HG03097 (cell line): ENCODE data around the gene LAMA5.

Experiments used
- ATAC-seq: cut with Tn5 transposase; IDR thresholded peaks from one replicate; pipeline ENCODE4 v1.9.1; 2021; ENCODE audit not compliant: unreplicated experiment, low FRiP score

LAMA5 gene

GRCh38 chr20:62320581-62321354 lies 46.3 kb downstream of the LAMA5 start:
- no peak for ATAC-seq

DNA sequence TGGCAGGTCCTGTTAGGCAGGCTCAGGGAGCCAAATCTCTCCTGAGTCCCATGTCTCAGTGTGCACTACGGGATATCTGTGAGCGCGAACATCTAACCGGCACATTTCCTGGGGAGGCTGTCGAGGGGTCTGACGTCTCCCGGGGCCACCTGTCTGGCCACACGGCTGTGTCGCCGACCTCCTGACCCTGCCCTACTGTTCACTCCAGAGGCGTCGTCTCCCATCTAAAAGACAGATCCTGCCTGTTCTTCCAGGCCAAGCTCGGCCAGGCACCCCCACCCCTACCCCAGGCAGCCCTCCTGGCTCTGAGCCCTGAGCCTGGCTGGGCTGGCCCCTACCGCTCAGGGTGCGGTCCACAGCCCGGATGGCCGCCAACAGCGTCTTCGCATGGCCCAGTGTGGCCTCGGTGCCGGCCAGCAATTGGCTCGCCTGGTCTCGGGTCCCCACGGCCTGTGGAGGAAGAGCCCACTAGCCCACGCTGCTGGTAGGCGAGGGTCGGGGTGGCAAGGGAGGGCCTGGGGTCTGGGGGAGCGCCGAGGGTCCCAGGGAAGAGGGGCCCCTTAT lies 47.7 kb downstream of the LAMA5 start:
- ATAC-seq = no peak

- no peak for ATAC-seq
Measured at GRCh38 chr20:62318400-62319345, 48.4 kb downstream of the LAMA5 start.

GRCh38 chr20:62317167-62317655 lies 49.9 kb downstream of the LAMA5 start:
- no peak for ATAC-seq

GRCh38 chr20:62316331-62317166 lies 50.6 kb downstream of the LAMA5 start:
- no peak for ATAC-seq

DNA sequence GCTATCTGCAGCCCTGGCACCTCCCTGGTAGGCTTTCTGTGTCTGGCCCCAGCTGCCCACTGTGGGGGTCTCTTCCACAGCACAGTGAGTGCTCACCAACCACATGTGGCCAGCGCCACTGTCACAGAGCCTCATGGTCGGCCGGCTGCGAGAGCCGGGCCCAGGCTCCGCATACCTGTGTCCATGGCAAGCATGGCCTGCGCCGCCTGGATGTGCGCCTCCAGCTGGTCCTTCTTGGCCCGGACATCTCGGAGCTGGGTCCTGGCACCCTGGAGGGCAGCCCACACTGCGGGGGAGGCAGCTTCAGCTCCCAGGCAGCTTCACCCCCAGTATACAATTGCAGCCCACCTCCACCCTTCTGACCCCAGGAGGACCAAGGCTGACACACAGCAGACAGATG lies 51.3 kb downstream of the LAMA5 start:
- no peak for ATAC-seq

DNA sequence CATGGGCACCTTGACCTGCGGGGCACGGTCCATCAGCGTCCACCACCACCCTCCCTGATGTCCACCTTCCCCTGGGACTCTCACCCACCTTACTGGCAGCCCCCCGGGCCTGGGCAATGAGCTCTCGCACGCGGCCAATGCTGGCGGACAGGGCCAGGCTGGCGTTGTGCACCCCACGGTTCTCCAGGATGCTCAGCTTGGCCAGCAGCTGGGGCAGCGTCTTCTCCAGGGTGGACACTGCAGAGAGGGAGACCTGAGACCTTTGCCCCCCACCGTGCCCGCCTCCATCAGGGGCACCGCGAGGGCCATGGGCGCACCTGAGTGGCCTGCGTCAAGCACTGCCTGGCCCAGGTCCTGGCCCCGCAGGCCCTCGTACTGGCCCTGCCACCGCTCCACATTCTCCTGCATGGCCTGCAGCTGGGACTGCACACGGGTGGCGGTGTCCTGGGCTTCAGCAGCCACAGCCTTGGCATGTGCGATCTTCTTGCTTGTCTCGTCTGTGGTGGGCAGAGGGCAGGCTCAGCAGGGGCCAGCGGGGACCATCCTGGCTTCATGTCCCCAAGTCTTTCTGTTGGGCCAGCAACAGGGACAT lies 52.3 kb downstream of the LAMA5 start:
- no peak for ATAC-seq

DNA sequence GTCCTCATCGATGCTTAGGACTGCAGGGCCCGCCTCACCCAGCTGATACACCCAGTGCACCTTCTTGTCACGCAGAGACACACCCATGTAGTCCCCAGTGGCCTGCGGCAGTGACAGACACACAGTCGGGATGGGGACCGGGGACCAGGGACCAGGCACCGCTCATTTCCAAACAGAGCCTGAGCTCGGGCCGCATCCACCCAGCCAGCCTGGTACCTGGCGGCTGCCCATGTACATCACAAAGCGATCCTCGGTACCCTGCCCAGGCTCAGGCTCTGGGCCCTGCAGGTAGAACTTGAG lies 52.8 kb downstream of the LAMA5 start:
- no peak for ATAC-seq

- ATAC-seq = no peak
Measured at GRCh38 chr20:62313460-62314338, 53.4 kb downstream of the LAMA5 start.

- ATAC-seq = no peak
Measured at GRCh38 chr20:62313021-62313420, 54.1 kb downstream of the LAMA5 start.

GRCh38 chr20:62312662-62312977 lies 54.5 kb downstream of the LAMA5 start:
- ATAC-seq = no peak

GRCh38 chr20:62311832-62312661 lies 55.1 kb downstream of the LAMA5 start:
- no peak for ATAC-seq

- ATAC-seq = no peak
Measured at GRCh38 chr20:62311150-62311549, 56.0 kb downstream of the LAMA5 start.

- ATAC-seq = no peak
Measured at GRCh38 chr20:62310757-62311121, 56.4 kb downstream of the LAMA5 start.

DNA sequence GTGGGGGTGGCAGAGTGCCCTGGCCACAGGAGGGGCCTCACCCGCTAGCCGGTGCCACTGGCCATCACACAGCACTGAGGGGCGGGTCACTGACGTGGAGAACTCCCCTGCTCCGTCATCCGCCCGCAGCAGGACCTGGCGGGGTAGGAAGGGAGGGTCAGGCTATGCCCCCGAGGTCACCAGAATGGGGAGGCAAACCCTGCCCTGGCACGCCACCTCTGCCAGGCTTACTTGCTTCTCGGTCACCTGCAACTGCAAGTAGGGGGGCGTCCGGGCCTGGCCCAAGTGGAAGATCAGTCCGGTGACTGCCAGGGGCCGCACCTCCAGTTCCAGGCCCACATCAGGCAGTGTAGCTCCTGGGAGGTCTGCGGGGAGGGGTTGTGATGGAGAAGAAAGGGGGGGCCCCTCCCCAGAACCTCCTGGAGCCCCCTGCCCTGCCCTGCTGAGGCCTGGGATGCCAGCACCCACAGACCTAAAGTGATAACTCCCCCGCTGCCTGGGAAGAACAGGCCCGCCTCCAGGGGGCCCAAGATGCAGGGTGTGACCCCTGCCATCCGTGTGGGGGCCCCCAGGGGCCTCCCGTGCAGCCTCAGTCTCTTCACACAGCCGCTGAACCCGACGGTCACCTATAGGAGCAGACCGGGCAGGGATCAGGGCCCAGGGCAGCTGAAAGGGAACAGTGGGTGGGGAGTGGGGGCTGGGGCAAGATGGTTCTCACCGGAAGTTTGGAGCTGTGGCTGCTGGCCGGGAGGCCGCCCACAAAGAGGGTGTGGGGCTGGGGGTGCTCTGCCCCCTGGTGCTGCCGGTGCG lies 57.0 kb downstream of the LAMA5 start:
- no peak for ATAC-seq

DNA sequence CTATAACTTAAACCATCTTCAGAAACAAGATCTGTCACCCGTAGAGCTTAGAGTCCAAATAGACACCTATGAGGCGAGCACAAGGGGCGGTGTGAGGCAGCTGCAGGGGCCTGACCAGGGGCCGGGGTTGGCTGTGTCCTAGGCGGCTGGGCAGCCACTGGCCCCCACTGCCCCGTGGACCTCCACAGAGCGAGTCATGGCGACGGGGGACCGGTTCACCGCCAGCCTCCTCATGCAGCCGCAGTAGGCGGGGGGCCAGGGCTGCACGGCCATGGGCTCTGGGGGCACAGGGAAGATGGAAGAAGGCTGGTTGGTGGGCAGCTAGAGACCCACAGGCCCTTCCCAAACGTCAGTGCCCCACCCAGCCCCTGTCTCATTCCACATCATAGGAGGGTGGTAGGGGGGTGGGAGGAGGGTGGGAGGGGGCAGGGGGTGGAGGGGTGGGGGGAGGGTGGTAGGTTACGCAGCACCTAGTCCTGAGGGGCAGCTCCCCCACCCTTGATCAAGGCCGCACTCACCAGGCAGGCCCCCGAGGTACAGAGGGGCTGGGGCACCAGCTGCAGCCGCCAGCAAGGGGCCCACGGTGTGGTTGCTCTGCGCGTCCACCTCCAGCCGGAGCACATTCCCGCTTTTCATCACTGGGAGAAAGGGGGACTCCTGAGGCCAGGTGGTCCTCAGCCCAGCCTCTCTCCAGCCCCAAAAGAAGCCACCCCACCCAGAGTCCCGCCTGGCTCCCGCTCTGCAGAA lies 57.7 kb downstream of the LAMA5 start:
- no peak for ATAC-seq
